ENCODE results near the gene RCBTB1. TPM values are rescaled to one million over a fixed set of nuclear protein-coding genes. Genes with fewer than 3 reads are reported as not detected.
A peak's percentile ranks its signal among the peaks of the same experiment; 100 is the strongest.

RCBTB1 gene
- total RNA-seq, result 10 to 100 TPM; 13.0 to 21.3 TPM

DNA sequence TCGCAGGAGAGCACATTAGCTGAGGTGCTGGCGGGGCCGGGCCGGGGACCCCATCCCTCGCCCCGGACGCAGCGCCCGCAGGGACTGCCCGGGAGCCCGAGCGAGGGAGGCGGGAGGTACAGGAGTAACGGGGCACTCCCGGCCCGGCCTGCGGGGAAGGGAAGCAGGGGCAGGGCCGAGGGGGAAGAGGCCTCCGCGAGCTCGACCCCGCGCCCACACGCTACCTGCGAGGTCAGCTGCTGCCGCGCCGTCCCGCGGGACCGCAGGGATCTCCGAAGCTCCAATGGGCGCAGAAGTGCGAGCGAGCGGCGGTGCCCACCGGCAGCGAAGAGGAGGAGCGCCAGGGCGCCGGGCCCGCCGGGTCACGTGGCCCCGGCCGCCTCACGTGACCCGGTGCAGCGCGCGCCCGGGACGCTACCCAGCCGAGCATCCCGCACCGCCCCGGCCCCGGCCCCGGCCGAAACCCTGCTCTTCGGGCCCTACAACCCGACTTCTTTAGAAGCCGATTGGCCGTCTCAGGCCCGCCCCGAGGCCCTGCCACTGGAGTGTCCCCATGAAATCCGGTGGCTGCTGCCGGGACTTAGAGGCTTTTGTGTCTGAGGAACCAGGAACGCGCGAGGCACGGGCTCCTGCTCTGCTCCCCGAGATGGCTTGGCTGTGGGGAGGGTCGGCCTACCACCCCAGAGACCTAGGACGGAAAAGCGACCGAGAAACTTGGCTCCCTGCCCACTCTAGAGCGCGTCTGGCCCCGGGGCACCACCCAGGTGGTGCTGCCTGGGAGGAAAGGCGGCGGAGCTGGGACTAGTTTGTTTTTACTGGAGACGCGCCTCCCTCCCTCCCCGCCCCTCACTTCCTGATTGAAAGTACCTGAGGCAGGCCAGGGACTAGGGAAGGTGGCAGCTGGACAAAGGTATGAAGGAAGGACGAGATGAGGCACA, at the start of gene RCBTB1:
Gene RCBTB1, minus strand, starts transcription at position 339 of the 938 bp plus-strand sequence. CDS start 18,279 bp downstream, outside the sequence.
- H3K9me3 Mint-ChIP-seq, result no peaks in the 10 kb centered on the region
- peaks cover 13 to 29% of the 10 kb centered on the region in 2 donors for H3K4me1 Mint-ChIP-seq (ENCODE audit: low read depth in 2 of 2)
- peak; percentile 96 to 97 for ATAC-seq
- peak within 1 kb of the TSS; percentile 81 to 86 for H3K27ac Mint-ChIP-seq
- H3K4me3 Mint-ChIP-seq, result peak within 1 kb of the TSS; percentile 96
- peaks cover 0 to 4% of the 10 kb centered on the region in 2 donors for H3K27me3 Mint-ChIP-seq
- peak; percentile 79 for DNase-seq (ENCODE audit: low spot score)
- H3K36me3 Mint-ChIP-seq, result peaks cover 15% of the 10 kb centered on the region

DNA sequence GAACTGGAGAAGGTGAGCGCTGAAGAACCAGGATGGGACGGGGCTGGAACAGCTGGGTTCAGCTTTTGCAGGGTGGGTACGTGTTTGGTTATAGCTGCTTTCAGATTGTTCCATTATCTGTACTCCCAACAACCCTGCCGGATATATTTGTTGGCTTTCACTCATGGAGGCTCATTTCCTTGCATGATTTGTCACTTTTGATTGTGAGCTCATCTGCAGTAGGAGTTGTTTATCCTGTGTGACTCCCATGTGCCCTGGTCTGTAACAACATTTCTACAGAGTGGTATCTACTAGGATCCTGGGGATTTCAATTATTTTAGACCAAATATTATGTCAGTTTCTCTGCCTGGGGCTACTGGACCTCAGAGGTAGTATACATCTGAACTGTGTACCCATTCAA, 48.4 kb upstream of the RCBTB1 start:
- H3K36me3 Mint-ChIP-seq, result no peaks in the 10 kb centered on the region
- H3K27me3 Mint-ChIP-seq, result no peaks in the 10 kb centered on the region
- ATAC-seq, result no peak
- no peak overlapping the region for H3K4me3 Mint-ChIP-seq
- DNase-seq (ENCODE audit: low spot score), result no peak
- no peaks in the 10 kb centered on the region for H3K9me3 Mint-ChIP-seq
- H3K4me1 Mint-ChIP-seq (ENCODE audit: low read depth in 2 of 2), result peaks cover 14 to 16% of the 10 kb centered on the region in 2 donors
- H3K27ac Mint-ChIP-seq, result no peak overlapping the region

DNA sequence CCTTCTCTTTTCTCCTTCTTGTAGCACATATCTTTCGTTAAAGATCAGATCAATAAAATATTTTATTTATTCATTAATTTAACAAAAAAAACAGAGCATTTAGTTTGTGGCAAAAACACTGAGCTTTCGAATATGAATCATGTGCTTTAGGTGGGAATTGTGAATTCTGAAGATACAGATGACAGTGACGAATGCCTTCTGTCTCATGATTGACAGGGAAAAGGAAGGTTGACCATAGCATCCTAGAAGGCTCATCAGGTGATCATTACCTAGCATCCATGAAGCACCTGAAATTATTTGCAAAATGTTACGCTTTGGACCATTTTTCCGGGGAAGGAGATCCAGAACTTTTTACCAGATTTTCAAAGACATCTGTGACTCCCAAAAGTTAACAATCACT, 46.8 kb upstream of the RCBTB1 start:
- Mint-ChIP-seq H3K4me3 (no peak overlapping the region), H3K36me3 (no peaks in the 10 kb centered on the region), H3K9me3 (no peaks in the 10 kb centered on the region), H3K4me1 (ENCODE audit: low read depth in 2 of 2) (peaks cover 14 to 23% of the 10 kb centered on the region in 2 donors), H3K27me3 (no peaks in the 10 kb centered on the region), H3K27ac (no peak overlapping the region)
- no peak for DNase-seq (ENCODE audit: low spot score)
- ATAC-seq, result no peak

DNA sequence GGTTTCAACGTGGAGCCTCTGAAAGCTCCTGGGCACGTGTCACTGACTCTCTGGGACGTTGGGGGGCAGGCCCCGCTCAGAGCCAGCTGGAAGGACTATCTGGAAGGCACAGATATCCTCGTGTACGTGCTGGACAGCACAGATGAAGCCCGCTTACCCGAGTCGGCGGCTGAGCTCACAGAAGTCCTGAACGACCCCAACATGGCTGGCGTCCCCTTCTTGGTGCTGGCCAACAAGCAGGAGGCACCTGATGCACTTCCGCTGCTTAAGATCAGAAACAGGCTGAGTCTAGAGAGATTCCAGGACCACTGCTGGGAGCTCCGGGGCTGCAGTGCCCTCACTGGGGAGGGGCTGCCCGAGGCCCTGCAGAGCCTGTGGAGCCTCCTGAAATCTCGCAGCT, 45.2 kb upstream of the RCBTB1 start:
- DNase-seq (ENCODE audit: low spot score), result no peak
- Mint-ChIP-seq H3K4me3 (no peak overlapping the region), H3K36me3 (no peaks in the 10 kb centered on the region), H3K9me3 (no peaks in the 10 kb centered on the region), H3K4me1 (ENCODE audit: low read depth in 2 of 2) (peaks cover 9 to 14% of the 10 kb centered on the region in 2 donors), H3K27me3 (no peaks in the 10 kb centered on the region), H3K27ac (no peak overlapping the region)
- ATAC-seq, result no peak

DNA sequence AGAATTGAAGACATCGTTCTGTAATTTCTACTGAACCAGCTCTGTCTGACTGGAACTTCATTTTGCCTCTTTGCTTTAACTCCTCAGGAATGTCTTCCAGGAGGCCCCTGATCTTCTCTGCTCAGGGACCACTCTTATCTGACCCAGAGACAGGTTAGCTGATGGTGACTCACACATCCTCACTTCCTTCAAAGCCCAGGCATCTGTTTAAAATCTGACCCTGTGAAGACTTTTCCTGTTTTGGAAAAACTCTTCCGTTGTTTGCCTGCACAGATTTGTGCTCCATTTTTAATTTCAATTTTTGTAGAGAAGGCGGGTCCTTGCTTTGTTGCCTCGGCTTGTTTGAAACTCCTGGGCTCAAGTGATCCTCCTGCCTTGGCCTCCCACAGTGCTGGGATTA, 44.6 kb upstream of the RCBTB1 start:
- H3K36me3 Mint-ChIP-seq, result no peaks in the 10 kb centered on the region

GRCh38 chr13:49629196-49629938, 44.0 kb upstream of the RCBTB1 start:
- no peak for ATAC-seq
- no peaks in the 10 kb centered on the region for H3K27me3 Mint-ChIP-seq
- H3K36me3 Mint-ChIP-seq, result no peaks in the 10 kb centered on the region
- H3K4me3 Mint-ChIP-seq, result no peak overlapping the region
- peaks cover 0 to 8% of the 10 kb centered on the region in 2 donors for H3K4me1 Mint-ChIP-seq (ENCODE audit: low read depth in 2 of 2)
- no peak overlapping the region for H3K27ac Mint-ChIP-seq
- H3K9me3 Mint-ChIP-seq, result no peaks in the 10 kb centered on the region
- no peak for DNase-seq (ENCODE audit: low spot score)

More for the DNA sequence above, 44.6 kb upstream of the RCBTB1 start:
- Mint-ChIP-seq H3K4me1 (ENCODE audit: low read depth in 2 of 2) (peaks cover 4 to 8% of the 10 kb centered on the region in 2 donors), H3K27me3 (no peaks in the 10 kb centered on the region), H3K27ac (no peak overlapping the region), H3K4me3 (no peak overlapping the region), H3K9me3 (no peaks in the 10 kb centered on the region)
- no peak for ATAC-seq
- DNase-seq (ENCODE audit: low spot score), result no peak

DNA sequence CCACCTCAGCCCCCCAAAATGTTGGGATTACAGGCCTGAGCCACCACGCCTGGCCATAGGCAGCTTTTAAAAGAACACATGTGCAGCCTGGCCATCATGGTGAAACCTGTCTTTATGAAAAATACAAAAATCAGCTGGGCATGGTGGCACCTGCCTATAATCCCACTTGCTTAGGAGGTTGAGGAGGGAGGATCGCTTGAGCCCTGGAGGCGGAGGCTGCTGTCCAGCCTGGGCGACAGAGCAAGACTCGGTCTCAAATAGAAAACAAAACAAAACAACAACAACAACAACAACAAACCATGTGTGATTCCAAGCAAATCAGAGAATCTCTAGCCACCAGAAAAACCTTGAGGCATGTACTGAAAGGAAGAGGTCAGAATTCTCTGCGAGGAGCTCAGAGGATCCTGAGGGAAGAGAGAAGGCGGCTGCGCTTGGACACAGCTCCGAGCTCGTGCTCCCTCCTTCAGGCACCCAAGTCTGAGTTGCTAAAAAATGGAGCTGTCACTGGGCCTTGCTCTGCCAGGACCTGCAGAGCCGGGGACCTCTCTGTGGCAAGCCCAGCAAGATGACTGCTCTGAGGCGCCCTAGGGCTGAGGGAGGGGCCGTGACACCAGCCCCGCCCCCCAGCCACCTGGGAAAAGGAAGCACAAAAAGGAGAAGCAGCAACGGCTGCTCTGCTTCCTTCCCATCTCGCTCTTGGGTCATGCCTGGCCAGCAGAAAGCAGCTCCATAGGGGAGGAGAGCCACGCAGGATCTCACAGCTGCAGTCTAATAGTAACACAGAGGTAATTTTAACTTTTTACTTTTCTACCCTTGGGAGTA, 42.7 kb upstream of the RCBTB1 start, which contains the start of gene ARL11:
Gene ARL11, plus strand, starts transcription at position 677 of the 822 bp plus-strand sequence. CDS start 1,941 bp downstream, outside the sequence.
- H3K27ac Mint-ChIP-seq, result peak within 1 kb of the TSS; percentile 33 to 85
- H3K27me3 Mint-ChIP-seq, result no peaks in the 10 kb centered on the region
- H3K4me1 Mint-ChIP-seq (ENCODE audit: low read depth in 2 of 2), result peaks cover 0 to 8% of the 10 kb centered on the region in 2 donors
- peak; percentile 75 to 77 for ATAC-seq
- peak within 1 kb of the TSS; percentile 74 for H3K4me3 Mint-ChIP-seq
- H3K9me3 Mint-ChIP-seq, result no peaks in the 10 kb centered on the region
- peak; percentile 67 for DNase-seq (ENCODE audit: low spot score)
- no peaks in the 10 kb centered on the region for H3K36me3 Mint-ChIP-seq

- H3K27me3 Mint-ChIP-seq, result no peaks in the 10 kb centered on the region
- no peak overlapping the region for H3K27ac Mint-ChIP-seq
- no peaks in the 10 kb centered on the region for H3K36me3 Mint-ChIP-seq
- peaks cover 0 to 8% of the 10 kb centered on the region in 2 donors for H3K4me1 Mint-ChIP-seq (ENCODE audit: low read depth in 2 of 2)
- ATAC-seq (no peak), DNase-seq (ENCODE audit: low spot score) (no peak)
- no peak overlapping the region for H3K4me3 Mint-ChIP-seq
- no peaks in the 10 kb centered on the region for H3K9me3 Mint-ChIP-seq
These were observed 40.2 kb upstream of the RCBTB1 start for GRCh38 chr13:49625392-49626079.

- Mint-ChIP-seq H3K36me3 (no peaks in the 10 kb centered on the region), H3K27me3 (no peaks in the 10 kb centered on the region), H3K27ac (no peak overlapping the region), H3K9me3 (no peaks in the 10 kb centered on the region), H3K4me1 (ENCODE audit: low read depth in 2 of 2) (peaks cover 0 to 8% of the 10 kb centered on the region in 2 donors), H3K4me3 (no peak overlapping the region)
- ATAC-seq, result no peak
- no peak for DNase-seq (ENCODE audit: low spot score)
These were observed 38.9 kb upstream of the RCBTB1 start for GRCh38 chr13:49624229-49624628.

DNA sequence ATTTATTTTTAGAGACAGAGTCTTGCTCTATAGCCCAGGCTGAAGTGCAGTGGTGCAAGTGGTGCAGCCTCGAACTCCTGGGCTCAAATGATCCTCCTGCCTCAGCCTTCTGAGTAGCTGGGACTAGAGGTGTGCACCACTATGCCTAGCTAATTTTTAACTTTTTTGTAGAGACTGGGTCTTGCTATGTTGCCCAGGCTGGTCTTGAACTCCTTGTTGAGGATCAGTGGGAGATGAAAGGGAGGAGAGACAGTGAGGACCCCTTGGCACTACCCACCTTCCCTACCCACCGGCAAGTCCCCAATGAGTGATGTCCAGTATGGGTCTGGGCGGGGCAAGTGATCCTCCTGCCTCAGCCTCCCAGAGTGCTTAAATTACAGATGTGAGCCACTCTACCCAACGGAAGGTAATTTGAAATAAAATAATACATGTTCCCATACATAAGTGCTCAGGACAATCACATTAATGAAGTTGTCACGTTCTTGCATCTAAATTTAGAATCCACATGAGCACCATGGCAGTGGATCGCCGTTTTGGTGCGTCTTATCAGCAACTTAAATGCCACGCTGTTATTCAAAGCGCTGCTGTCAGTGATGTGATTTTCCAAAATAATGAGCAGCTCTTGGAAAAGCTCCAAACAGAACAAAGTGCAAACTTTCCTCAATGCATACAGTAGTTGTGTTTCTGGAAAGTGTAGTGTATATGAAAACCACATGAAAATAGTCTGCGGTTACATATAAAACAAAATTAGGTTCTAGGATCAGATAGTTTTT, 37.0 kb upstream of the RCBTB1 start:
- no peaks in the 10 kb centered on the region for H3K36me3 Mint-ChIP-seq
- no peaks in the 10 kb centered on the region for H3K27me3 Mint-ChIP-seq
- H3K9me3 Mint-ChIP-seq, result no peaks in the 10 kb centered on the region
- H3K4me3 Mint-ChIP-seq, result no peak overlapping the region
- DNase-seq (ENCODE audit: low spot score), result no peak
- ATAC-seq, result peak in 1 of 2 donors; percentile 36
- H3K4me1 Mint-ChIP-seq (ENCODE audit: low read depth in 2 of 2), result no peaks in the 10 kb centered on the region
- no peak overlapping the region for H3K27ac Mint-ChIP-seq

DNA sequence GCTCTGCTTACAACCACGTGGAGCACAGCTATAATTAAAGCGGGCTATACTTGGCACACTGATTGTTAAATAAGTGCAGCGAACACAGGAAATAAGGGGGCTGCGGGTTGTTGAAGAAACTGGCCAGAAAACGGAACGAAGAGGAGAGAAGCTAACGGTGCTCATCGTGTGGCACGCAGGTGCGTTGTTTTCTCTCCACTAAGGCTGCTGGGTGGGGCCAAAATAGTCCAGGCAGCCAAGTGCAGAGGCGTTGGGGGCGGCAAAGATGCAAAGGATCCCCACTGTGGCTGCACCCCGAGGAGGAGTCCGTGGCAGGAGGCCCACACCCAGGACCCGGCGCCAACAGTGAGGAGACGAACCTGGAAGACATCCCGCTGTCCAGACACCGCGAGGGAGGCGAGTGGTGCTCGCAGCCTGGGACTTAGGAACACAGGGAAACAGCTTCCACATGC, 34.8 kb upstream of the RCBTB1 start:
- Mint-ChIP-seq H3K27me3 (no peaks in the 10 kb centered on the region), H3K36me3 (no peaks in the 10 kb centered on the region), H3K4me1 (ENCODE audit: low read depth in 2 of 2) (no peaks in the 10 kb centered on the region), H3K27ac (no peak overlapping the region), H3K9me3 (no peaks in the 10 kb centered on the region), H3K4me3 (no peak overlapping the region)
- no peak for ATAC-seq
- no peak for DNase-seq (ENCODE audit: low spot score)

DNA sequence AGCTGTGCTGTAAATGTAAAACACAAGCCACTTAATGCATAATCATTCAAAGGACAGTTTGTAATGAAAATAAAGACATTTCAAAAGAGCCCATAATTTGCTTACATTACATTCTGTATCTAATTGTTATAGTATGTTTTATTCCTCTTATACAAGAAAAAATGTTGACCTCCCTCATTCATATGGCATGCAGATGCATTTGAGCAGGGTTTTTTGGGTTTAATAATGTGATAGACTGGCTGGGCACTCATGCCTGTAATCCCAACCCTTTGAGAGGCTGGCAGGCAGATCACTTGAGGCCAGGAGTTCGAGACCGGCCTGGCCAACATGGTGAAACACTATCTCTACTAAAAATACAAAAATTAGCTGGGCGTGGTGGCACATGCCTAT, 31.3 kb upstream of the RCBTB1 start:
- DNase-seq (ENCODE audit: low spot score), result no peak
- no peaks in the 10 kb centered on the region for H3K4me1 Mint-ChIP-seq (ENCODE audit: low read depth in 2 of 2)

More for the DNA sequence above, 31.3 kb upstream of the RCBTB1 start:
- ATAC-seq, result no peak
- Mint-ChIP-seq H3K27me3 (no peaks in the 10 kb centered on the region), H3K27ac (no peak overlapping the region), H3K36me3 (no peaks in the 10 kb centered on the region), H3K4me3 (no peak overlapping the region), H3K9me3 (no peaks in the 10 kb centered on the region)

Data from natural killer cell treated with Interleukin-12 subunit alpha and Interleukin-12 subunit beta and Interleukin-15 and Interleukin-18, amount 100 ng/mL, for 72 hours (primary cell).